ENCODE data around the gene AP3D1. TPM values are rescaled to one million over a fixed set of nuclear protein-coding genes. Genes with fewer than 3 reads are reported as not detected.

AP3D1 gene
- total and polyA plus RNA-seq, 12 donors, result 51.3 to 193 (median 121) TPM

GRCh38 chr19:2195361-2195760, 44.0 kb upstream of the AP3D1 start:
- H3K27ac ChIP-seq, result no peak overlapping the region
- WGBS, 4 donors, result 93 to 100% (median 94%) methylated on average over 3 to 13 of the region's 13 CpGs
- no peak for DNase-seq
- H3K36me3 ChIP-seq (replicated peaks in 1 of 2), result peaks cover 0 to 57% of the 10 kb centered on the region in 2 donors
- H3K4me3 ChIP-seq, result no peak overlapping the region
- no peaks in the 10 kb centered on the region for H3K4me1 ChIP-seq (replicated peaks in 1 of 2)
- no peaks in the 10 kb centered on the region for H3K9me3 ChIP-seq (replicated peaks in 1 of 3)
- TF ChIP-seq POLR2A (IDR thresholded peaks at IDR 0.05), result no peak
- intact Hi-C loops (cut with DNase I), result no loop called here
- no peaks in the 10 kb centered on the region for H3K27me3 ChIP-seq

GRCh38 chr19:2194513-2195078, 43.2 kb upstream of the AP3D1 start:
- Histone ChIP-seq H3K27ac (no peak overlapping the region), H3K36me3 (replicated peaks in 1 of 2) (peaks cover 0 to 64% of the 10 kb centered on the region in 2 donors)
- intact Hi-C loops (cut with DNase I), result no loop called here

GRCh38 chr19:2193807-2194206, 42.4 kb upstream of the AP3D1 start:
- H3K27me3 ChIP-seq, result no peaks in the 10 kb centered on the region
- whole genome bisulfite sequencing, 4 donors, result 91 to 99% (median 95%) methylated on average over 7 to 18 of the region's 18 CpGs
- H3K27ac ChIP-seq, result no peak overlapping the region
- H3K9me3 ChIP-seq (replicated peaks in 1 of 3), result no peaks in the 10 kb centered on the region
- H3K36me3 ChIP-seq (replicated peaks in 1 of 2), result peaks cover 0 to 70% of the 10 kb centered on the region in 2 donors
- no peak for TF ChIP-seq CTCF (IDR thresholded peaks at IDR 0.05)
- no peak for TF ChIP-seq POLR2A (IDR thresholded peaks at IDR 0.05)
- no peak for DNase-seq
- H3K4me3 ChIP-seq, result no peak overlapping the region
- intact Hi-C loops (cut with DNase I), result no loop called here
- no peaks in the 10 kb centered on the region for H3K4me1 ChIP-seq (replicated peaks in 1 of 2)

More at GRCh38 chr19:2194513-2195078, 43.2 kb upstream of the AP3D1 start:
- 88 to 96% (median 93%) methylated on average over 14 to 25 of the region's 25 CpGs for WGBS, 4 donors
- Histone ChIP-seq H3K9me3 (replicated peaks in 1 of 3) (no peaks in the 10 kb centered on the region), H3K27me3 (no peaks in the 10 kb centered on the region), H3K4me1 (replicated peaks in 1 of 2) (no peaks in the 10 kb centered on the region), H3K4me3 (no peak overlapping the region)
- TF ChIP-seq CTCF (IDR thresholded peaks at IDR 0.05), result no peak
- no peak for TF ChIP-seq POLR2A (IDR thresholded peaks at IDR 0.05)
- DNase-seq, result no peak

GRCh38 chr19:2192862-2193261, 41.5 kb upstream of the AP3D1 start:
- TF ChIP-seq POLR2A (IDR thresholded peaks at IDR 0.05) (no peak), CTCF (IDR thresholded peaks at IDR 0.05) (no peak)
- Histone ChIP-seq H3K4me3 (no peak overlapping the region), H3K27ac (no peak overlapping the region), H3K4me1 (replicated peaks in 1 of 2) (no peaks in the 10 kb centered on the region), H3K9me3 (replicated peaks in 1 of 3) (no peaks in the 10 kb centered on the region), H3K36me3 (replicated peaks in 1 of 2) (peaks cover 0 to 70% of the 10 kb centered on the region in 2 donors), H3K27me3 (no peaks in the 10 kb centered on the region)
- intact Hi-C loops (cut with DNase I), result no loop called here
- 93 to 96% (median 95%) methylated on average over 9 to 17 of the region's 17 CpGs for WGBS, 4 donors
- no peak for DNase-seq
